NCI-H2107 treated with DMSO at 0.1 percent for 48 hours (cell line): Measurements from ENCODE around the gene GLIPR2.
"Not testable (repeated sequence)": the region's sequence is repeated elsewhere in the genome, so short reads cannot be mapped to it uniquely, and the experiment has no call there.

Experiments used
- DNase-seq: peaks from one replicate; lab custom pipeline; 2025; ENCODE audit not compliant: unreplicated experiment; lab: John Stamatoyannopoulos, UW

The GLIPR2 gene

DNA sequence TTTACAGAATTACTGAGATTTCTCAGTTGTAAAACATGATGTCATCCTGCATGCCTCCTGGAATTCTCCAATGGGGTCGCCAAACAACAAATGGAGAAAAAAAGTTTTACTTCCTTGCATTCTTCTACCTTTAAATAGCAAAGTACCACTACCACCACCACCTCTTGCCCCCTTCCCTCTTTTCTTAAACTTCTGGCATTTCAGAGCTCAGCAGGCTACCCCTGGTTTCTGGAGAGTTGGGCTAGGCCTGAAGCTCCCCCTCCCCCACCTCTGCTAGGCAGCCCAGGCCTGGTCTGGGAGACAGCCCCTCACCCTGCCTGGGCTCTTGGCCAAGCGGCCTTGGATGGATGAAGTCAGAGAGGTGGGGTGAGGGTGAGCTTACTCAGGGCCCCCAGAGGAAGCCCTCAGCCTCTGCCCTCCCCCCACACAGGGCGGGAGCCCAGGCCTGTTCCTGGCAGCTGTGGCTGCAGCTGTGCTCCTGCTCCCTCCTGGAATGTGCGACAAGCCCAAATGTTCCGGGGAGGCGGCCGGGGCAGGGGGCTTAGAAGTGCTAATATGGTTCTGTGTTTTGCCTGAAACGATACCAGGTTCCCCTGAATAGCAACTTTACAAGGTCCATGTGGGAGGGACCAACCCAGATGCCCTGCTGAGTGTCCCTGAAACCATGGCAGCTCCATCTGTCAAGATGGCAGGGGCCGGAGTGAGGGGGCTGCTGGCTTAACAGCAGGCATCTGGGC lies 26.7 kb downstream of the GLIPR2 start:
- no peak for DNase-seq

DNA sequence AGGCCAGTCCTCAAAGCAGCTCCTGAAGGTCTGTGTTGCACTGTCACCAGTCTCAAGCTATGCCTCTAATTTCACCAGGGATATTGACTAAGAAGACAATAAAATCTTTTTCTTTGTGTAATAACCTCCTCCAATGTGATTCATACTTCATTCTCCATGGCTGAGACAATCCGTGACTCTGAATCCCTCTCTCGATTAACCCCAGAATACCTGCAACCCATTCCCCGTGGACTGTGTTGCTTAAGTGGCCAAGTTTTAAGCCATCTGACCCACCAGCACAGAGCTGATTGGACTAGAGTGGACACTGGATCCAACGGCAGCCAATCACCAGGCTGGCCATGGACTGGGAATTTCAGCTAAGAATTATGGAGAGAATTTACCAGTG lies 27.2 kb downstream of the GLIPR2 start:
- no peak for DNase-seq

DNA sequence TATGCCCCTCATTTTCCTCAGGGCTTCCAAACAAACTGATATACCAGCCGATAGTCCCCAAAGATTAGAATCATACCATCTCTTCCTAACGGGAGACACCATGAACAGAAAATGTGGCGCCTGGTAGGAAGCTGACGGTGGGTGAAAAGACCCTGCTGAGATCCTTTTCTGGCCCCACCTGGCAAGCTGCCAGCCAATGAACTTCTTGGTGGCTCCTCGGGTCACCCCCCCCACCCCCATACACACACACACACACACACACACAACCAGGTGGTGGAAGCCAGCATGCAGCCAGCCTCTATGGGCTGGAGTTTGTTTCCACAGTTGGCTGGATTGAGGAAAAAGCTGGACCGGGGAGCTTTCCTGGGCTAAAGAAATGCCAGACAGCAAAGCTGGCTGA lies 27.8 kb downstream of the GLIPR2 start:
- DNase-seq = no peak

DNA sequence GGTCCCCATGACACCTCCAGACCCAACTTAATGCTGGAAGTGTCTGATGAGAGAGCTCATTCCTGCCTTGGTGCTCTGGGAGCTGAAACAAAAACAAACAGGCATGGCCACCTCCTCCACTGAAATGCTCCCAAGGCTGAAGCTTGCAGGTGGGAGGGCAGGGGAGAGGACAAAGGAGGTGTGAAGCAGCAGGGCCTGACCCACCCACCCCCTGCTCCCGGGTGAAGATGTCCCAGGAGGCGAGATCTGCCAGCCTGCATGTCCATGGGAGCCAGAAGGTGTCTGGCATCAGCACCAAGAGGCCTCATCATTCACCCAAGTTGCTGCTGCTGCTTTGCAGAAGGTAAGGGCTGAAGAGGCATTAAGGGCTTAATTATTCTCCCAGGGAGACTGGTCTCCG lies 28.5 kb downstream of the GLIPR2 start:
- no peak for DNase-seq

DNA sequence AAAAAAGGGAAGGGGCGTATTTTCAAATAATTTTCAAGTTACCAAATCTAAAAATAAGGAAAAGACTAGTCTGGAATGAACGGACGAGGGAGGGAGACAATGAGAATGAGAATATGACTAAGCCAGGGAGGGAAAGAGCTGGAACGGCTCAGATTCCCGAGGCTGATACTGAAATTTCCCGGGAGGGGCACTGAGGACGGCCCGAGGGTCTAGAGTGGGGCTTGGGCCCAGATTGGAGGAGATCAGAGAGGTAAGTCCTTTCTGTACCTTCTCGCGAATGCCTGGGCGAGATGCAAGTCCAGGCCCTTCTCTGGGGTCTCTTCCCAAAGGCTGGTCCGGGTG lies 29.3 kb downstream of the GLIPR2 start:
- DNase-seq = no peak

DNA sequence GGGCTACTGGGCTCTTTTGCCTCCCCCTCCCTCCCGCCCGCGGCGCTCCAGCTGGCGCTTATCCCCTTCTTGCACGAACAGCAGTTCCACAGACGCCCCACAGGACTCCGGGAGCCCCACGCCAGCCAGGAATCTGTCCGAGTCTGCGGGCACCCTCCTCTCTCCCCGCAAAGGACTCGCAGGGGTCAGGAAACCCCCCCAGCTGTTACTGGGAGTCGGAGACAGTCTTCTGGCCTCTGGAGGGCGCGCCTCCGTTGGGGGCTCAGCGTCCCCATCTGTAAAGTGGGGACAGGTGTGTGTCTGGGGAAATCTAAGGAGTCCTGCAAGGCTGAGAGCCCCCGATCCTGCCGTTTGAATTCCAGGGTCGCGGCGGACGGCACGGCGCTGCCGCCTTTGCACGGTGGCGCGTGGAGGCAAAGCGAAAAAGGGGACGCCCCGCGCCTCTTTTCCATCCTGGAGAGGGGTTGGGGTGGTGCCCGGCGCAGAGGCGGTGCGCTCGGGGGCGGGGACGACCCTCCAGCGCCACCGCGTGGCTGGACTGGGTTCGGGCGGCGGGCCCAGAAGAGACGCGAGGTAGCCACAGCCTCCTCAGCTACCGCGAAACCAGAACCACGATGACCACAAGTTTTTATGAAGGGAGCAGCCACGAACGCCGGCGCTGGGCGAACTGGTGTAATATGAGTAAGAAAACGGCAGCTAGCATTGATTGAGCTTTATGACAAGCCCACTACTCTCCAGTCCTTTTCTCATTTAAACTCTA lies 29.8 kb downstream of the GLIPR2 start:
- peak; percentile 46 for DNase-seq

DNA sequence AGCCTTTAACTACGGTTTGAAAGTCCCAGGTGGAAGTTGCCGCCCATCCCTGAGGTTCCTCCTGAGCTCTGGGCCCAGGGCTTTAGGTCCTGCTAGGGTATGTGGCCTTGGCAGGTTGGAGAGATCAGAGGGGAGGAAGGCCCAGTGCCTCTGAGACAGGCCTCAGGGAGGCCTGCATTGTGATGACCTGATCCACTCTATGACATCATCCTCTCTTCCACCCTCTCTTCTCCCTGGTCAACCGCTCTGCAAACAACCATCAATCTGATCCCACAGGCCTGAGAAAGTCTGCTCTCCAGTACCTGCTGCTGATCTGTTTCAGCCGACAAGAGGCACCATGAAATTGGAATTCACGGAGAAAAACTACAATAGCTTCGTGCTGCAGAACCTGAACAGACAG lies 32.6 kb downstream of the GLIPR2 start, which contains the start of gene CCIN:
Gene CCIN (plus strand): TSS at position 223 of the 400 bp plus-strand sequence. CDS start 115 bp downstream, at position 338.
- DNase-seq = no peak

DNA sequence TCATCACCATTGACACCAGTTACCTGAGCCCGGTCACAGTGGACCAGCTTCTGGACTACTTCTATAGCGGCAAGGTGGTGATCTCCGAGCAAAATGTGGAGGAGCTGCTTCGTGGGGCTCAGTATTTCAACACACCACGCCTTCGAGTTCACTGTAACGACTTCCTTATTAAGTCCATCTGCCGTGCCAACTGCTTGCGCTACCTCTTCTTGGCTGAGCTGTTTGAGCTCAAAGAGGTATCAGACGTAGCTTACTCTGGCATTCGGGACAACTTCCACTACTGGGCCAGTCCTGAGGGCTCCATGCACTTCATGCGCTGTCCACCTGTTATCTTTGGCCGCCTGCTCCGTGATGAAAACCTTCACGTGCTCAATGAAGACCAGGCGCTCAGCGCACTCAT lies 33.2 kb downstream of the GLIPR2 start:
- no peak for DNase-seq

DNA sequence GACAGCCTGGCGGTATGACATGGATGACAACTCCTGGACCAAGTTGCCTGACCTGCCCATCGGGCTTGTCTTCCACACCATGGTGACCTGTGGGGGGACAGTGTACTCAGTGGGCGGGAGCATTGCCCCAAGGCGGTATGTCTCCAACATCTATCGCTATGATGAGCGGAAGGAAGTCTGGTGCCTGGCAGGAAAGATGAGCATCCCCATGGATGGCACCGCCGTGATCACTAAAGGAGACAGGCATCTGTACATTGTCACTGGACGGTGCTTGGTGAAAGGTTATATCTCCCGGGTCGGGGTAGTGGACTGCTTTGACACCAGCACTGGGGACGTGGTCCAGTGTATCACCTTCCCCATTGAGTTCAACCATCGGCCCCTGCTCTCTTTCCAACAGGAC lies 34.0 kb downstream of the GLIPR2 start:
- no peak for DNase-seq

DNA sequence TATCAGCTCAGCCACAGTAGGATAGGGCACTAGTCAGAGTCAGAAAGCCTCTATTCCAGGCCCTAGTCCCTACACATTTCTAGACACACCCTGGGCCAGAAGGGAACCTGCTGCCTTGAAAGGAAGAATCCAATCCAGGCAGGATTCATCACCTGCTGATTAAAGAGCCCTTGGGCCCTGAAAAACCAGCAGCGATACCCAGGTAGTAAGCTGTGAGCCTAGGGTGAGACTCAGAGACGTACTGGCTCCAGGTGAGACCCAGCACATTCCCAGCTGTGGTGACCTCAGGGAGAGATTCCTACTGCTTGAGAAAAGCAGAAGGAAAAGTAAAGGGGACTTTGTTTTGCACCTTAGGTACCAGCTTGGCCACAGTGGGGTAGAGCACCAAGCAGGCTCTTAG lies 37.3 kb downstream of the GLIPR2 start:
- DNase-seq = no peak

DNA sequence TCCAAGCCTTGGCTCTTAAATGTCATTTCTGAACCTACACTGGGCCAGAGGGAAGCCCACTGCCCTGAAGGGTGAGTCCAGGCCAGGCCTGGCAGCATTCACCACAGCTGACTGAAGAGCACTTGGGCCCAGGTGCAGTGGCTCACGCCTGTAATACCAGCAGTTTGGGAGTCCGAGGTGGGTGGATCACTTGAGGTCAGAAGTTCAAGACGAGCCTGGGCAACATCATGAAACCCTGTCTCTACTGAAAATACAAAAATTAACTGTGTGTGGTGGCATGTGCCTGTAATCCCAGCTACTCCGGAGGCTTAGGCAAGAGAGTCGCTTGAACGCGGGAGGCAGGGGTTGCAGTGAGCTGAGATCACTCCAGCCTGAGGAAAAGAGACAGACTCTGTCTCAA lies 37.7 kb downstream of the GLIPR2 start:
- no peak for DNase-seq

DNA sequence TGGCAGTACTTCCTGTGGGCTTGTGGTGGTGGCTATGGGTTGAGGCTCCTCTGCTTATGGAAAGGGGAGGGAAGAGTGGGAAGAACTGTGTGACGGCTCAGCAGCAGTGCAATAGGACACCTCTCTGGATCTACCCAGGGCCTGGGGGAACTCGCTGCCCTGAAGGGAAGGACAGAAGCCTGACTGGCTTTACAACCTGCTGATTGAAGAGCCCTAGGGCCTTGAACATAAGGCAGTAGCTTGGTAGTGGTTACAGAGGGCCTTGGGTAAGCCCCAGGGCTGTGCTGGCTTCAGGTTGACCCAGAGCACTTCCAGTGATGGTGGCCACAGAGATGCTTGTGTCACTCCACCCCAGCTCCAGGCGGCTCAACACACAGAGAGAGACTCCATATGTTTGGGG lies 38.2 kb downstream of the GLIPR2 start:
- DNase-seq = no peak

DNA sequence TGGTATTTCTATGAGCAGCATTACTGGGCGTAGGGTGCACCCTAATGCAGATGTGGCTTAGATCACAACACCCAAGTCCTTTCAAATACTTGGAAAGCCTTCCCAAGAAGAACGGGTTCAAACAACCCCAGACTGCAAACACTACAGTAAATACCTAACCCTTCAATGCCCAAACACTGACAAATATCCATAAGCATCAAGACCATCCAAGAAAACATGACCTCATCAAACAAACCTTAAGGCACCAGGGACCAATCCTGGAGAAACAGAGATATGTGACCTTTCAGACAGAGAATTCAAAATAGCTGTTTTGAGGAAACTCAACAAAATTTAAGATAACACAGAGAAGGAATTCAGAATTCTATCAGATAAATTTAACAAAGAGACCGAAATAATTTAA lies 38.7 kb downstream of the GLIPR2 start:
- not testable (repeated sequence) for DNase-seq

DNA sequence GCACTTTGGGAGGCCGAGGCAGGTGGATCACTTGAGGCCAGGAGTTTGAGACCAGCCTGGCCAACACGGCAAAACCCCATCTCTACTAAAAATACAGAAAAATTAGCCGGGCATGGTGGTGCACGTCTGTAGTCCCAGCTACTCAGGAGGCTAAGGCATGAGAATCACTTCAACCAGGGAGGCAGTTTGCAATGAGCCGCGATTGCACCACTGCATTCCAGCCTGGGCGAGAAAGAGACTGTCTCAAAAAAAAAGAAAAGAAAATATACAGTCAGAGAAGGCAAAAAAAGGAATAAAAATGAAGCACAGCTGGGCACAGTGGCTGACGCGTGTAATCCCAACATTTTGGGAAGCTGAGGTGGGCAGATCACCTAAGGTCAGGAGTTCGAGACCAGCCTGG lies 40.0 kb downstream of the GLIPR2 start:
- not testable (repeated sequence) for DNase-seq

DNA sequence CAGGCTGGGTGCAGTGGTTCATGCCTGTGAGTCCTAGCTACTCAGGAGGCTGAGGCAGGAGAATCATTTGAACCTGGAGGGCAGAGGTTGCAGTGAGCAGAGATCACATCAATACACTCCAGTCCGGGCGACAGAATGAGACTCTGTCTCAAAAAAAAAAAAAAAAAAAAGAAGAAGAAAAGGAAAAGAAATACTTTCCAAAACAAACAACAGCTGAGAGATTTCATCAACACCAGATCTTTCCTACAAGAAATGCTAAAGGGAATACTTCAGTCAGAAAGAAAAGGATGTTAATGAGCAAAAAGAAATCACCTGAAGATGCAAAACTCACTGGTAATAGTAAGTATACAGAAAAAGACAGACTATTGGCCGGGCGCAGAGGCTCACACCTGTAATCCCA lies 41.0 kb downstream of the GLIPR2 start:
- DNase-seq = no peak

DNA sequence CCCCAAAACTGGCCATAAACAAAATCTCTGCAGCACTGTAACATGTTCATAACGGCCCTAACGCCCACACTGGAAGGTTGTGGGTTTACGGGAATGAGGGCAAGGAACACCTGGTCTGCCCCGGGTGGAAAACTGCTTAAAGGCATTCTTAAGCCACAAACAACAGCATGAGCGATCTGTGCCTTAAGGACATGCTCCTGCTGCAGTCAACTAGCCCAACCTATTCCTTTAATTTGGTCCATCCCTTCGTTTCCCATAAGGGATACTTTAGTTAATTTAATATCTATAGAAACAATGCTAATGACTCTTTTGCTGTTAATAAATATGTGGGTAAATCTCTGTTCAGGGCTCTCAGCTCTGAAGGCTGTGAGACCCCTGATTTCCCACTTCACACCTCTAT lies 43.7 kb downstream of the GLIPR2 start:
- DNase-seq = not testable (repeated sequence)

DNA sequence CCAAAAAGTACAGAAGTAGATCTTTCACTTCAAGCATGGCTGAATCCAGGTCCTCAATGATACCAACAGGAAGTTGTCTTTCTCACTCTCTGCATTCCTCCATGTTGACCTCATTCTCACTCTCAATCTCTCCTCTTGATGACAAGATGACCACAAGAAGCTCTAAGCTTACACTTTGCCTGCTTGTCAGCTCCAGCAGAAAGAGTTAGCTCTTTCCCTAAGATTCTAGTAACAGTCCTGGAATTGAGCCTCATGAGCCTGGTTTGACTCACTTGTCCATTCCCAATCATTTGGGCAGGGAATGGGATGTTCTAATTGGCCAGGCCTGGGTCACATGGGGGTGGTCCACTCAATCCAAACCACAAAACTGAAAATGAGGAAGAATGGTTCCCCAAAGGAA lies 50.9 kb downstream of the GLIPR2 start:
- DNase-seq = no peak

DNA sequence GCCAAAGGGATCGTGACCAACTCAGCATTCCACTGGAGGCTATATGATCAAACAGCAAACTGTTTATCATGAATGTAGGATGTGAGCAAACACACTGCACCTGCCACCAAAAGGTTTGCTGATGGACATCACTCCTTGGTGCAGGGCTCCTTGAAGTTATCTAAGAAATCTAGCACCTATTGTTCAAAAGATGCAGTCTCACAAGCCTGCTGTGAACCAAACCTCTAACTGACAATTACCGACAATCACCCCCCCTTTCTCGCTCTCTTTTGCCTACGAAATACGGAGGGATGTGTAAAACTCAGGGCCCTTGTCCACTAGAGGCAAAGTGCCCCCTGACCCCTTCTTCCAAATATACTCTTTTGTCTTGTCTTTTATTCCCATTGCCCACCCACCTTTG lies 51.7 kb downstream of the GLIPR2 start:
- no peak for DNase-seq

DNA sequence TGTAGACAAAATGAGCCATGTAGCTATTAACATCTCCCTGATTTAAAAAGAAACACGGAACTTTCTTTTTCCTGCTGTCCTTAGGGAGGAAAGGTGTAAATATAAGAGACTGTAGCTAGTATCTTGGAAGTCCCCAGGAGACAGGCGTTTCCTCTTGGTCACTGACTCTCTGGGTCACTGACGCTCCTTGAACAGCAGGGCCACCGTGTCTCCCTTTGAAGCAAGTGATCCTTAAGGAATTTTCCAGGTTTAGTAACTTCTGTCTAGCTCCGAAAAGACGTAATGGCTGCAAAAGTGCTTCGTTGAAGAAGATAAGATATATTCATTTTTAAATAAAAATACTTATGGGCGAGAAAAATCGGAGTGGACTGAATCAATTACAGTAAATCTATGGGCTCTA lies 53.4 kb downstream of the GLIPR2 start:
- no peak for DNase-seq

DNA sequence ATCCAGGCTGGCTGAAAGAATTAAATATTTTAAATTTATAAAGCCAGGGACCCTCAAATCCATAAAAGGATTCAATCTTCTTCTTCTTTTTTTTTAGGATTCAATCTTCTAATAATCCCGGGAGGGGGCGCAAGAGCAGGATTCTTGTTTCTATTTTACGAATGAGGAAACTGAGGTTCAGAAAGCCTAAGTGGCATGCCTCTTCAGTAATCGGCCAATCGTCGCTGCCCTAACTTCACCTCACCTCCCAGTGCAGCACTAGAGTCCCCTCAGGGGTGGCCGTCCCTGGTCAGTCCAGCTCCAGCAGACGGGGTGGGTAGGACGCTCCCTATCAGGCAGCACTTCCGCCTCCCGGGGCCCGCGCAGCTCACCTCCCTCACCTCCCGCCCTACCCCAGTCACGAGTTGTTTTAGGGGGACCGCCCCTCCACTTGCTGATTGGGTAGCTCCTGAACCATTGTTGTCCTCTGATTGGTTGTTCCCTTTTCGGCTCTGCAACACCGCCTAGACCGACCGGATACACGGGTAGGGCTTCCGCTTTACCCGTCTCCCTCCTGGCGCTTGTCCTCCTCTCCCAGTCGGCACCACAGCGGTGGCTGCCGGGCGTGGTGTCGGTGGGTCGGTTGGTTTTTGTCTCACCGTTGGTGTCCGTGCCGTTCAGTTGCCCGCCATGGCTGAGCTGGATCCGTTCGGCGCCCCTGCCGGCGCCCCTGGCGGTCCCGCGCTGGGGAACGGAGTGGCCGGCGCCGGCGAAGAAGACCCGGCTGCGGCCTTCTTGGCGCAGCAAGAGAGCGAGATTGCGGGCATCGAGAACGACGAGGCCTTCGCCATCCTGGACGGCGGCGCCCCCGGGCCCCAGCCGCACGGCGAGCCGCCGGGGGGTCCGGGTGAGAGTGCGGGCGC lies 54.1 kb downstream of the GLIPR2 start, which contains the start of gene CLTA:
Gene CLTA (plus strand): TSS at position 534 of the 902 bp plus-strand sequence. CDS start 136 bp downstream, at position 670.
- DNase-seq = peak; percentile 97

DNA sequence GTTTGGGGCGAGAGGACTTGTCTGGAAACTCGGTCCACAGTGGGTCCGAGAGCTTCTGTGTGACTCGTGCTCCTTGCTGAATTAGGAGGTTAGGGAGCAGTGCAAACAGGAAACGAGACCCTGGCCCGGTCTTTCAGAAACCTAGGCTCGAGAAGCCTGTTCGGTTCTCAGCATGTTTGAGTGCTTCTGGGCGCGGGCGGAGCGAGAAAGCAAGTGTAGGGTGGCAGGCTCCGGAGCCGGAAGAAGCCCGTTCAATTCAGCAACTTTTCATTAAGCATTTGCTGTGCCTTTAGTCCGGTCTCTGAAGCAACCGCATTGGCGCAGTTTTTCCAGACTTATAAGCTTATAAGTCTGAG lies 54.7 kb downstream of the GLIPR2 start:
- DNase-seq = no peak

DNA sequence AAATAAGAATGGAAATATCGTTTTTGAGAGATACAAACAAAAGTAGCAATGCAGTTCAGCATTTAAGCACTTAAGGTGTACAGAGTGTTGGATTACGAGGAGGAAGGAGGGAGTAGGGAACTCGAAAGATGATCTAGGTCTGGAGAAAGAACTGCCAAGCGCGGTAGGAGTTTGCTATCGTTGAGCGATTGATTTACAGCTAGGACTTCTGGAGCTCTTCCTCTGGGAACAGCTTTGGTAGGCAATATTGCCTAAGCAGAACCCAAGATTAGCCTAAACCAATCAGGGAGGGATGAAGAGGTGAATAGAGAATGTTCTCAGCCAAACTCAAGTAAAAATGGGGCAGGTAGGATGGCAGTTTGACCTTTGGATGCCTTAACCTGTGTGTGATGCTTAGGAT lies 55.2 kb downstream of the GLIPR2 start:
- no peak for DNase-seq
